Small intestine (tissue), 7 donors: ENCODE measurements around the gene C1orf232. TPM values are rescaled to one million over a fixed set of nuclear protein-coding genes. Genes with fewer than 3 reads are reported as not detected.

ENCODE experiments used
- DNase-seq, 2 donors: peaks; one replicate each; pipeline versions ENCODE4 v3.0.0 to v3.0.0-alpha.2; 2013
- FAIRE-seq: peaks from 2 replicates; lab custom pipeline; 2012; peaks lifted over from hg19 to GRCh38; lab: Jason Lieb, UNC
- H3K27ac ChIP-seq, 3 donors: one replicate each; pipeline ENCODE4 v1.5.1; 2013; ENCODE audit warnings: low read length in 2 of 3, mild to moderate bottlenecking in 2 of 3, control low read depth in 1 of 3, inconsistent platforms in 1 of 3, low read depth in 1 of 3, moderate library complexity in 1 of 3
- H3K27me3 ChIP-seq, 3 donors: one replicate each; pipeline ENCODE4 v1.6.1; 2013; ENCODE audit warnings: low read length in 3 of 3, inconsistent platforms in 1 of 3; ENCODE audit not compliant: control insufficient read depth in 3 of 3, insufficient read depth in 3 of 3
- H3K36me3 ChIP-seq, 3 donors: one replicate each; pipeline ENCODE4 v1.6.1; 2013; ENCODE audit warnings: low read length in 3 of 3, inconsistent platforms in 1 of 3, low read depth in 1 of 3, mild to moderate bottlenecking in 1 of 3, moderate library complexity in 1 of 3; ENCODE audit not compliant: control insufficient read depth in 3 of 3, insufficient read depth in 2 of 3
- H3K4me1 ChIP-seq, 3 donors: one replicate each; pipeline ENCODE4 v1.6.1; 2013; ENCODE audit warnings: low read length in 2 of 3, inconsistent platforms in 1 of 3, low read depth in 1 of 3, mild to moderate bottlenecking in 1 of 3, moderate library complexity in 1 of 3; ENCODE audit not compliant: control insufficient read depth in 3 of 3, insufficient read depth in 2 of 3
- H3K4me3 ChIP-seq, 3 donors: one replicate each; pipeline ENCODE4 v1.5.1; 2013; ENCODE audit warnings: low read length in 3 of 3, control low read depth in 1 of 3, inconsistent platforms in 1 of 3, low read depth in 1 of 3, mild to moderate bottlenecking in 1 of 3, moderate library complexity in 1 of 3
- H3K9me3 ChIP-seq, 2 donors: one replicate each; pipeline ENCODE4 v1.6.1; 2013; ENCODE audit warnings: low read depth in 1 of 2, low read length in 1 of 2; ENCODE audit not compliant: control insufficient read depth in 2 of 2, insufficient read depth in 1 of 2
- WGBS, 3 donors: extraction: QIAGEN DNeasy Blood & Tissue Kit; methylation state at CpG; one replicate each; pipeline ENCODE4 v1.1.7; 2013; 5-methylcytosine and 5-hydroxymethylcytosine counted together
- polyA plus RNA-seq, 4 donors: library from polyadenylated mRNA; stranded (reverse) in 3 of 4; unstranded in 1 of 4; fragments of 200-250 nt in 3 of 4; fragments of 120-200 nt in 1 of 4; gene quantifications; one replicate each; pipeline versions ENCODE4 v1.2.1 to v1.2.3, GENCODE V29; 2013
- donor health status: healthy with polysubstance abuse.
- donor health status: control.
- donor health status: control.
- donor health status: Bipolar disorder and iron deficiency.
- donor health status: healthy.

Gene C1orf232
- polyA plus RNA-seq, 4 donors = not detected

DNA sequence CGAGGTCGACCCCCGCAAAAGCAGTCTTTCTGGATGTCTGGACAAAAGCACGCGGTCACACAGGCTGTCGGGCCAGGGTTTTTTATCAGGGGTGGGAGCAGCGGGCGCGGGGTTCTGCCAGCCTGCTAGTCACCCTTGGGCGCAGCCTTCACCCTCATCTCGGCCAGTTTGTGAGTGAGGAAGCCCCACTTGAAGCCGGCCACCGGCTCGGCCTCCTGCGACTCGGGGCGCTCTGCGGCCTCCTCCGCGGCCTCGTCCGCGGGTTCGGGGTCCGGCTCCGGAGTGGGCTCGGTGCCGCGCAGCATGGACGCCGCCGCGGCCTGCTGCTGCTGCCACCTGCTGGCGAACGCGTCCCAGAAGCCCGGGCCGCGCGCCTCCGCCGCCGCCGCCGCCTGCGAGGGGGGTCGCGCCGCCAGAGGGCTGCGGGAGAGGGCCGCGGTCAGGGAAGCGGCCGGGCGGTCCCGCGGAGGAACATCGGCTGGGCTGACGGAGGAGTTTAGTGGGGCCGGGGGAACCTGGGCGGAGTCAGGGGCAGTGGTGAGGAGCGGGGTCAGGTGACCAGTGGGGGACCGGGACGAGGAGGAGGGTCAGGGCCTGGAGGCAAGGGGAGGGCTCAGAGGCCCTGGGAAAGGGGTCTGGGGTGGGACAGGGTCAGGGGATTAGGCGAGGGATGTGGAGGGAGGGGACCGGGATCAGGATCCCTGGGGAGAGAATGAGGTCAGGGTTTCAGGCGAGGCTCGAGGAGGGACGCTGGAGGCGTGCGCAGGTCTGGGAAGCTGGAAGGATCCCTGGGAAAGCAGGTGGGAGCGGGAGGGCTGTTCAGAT lies 4.5 kb downstream of the C1orf232 start:
- Histone ChIP-seq H3K9me3 (no peaks in the 10 kb centered on the region), H3K27ac (no peak overlapping the region), H3K4me3 (peak overlapping the region in 2 of 3 donors; percentile 28 to 51), H3K36me3 (no peaks in the 10 kb centered on the region), H3K27me3 (peaks cover 4 to 34% (median 8%) of the 10 kb centered on the region in 3 donors), H3K4me1 (peaks cover 0 to 27% (median 0%) of the 10 kb centered on the region in 3 donors)
- DNase-seq = peak; percentile 10 to 77
- WGBS, 3 donors = 3 to 9% (median 6%) methylated on average over 65 to 72 of the region's 72 CpGs
- FAIRE-seq = no peak

GRCh38 chr1:26163684-26164035 lies 5.1 kb downstream of the C1orf232 start:
- no peak for DNase-seq
- 23 to 47% (median 43%) methylated on average over 9 of the region's 9 CpGs for WGBS, 3 donors

GRCh38 chr1:26162220-26162709 lies 6.5 kb downstream of the C1orf232 start:
- peaks cover 0 to 20% (median 0%) of the 10 kb centered on the region in 3 donors for H3K4me1 ChIP-seq
- H3K36me3 ChIP-seq = no peaks in the 10 kb centered on the region
- FAIRE-seq (no peak), DNase-seq (no peak)
- H3K27me3 ChIP-seq = peaks cover 4 to 41% (median 8%) of the 10 kb centered on the region in 3 donors
- WGBS, 3 donors = 18 to 30% (median 24%) methylated on average over 21 of the region's 21 CpGs
- H3K4me3 ChIP-seq = peak overlapping the region in 2 of 3 donors; percentile 33 to 49
- H3K9me3 ChIP-seq = no peaks in the 10 kb centered on the region
- H3K27ac ChIP-seq = no peak overlapping the region

More at GRCh38 chr1:26163684-26164035, 5.1 kb downstream of the C1orf232 start:
- H3K4me1 ChIP-seq = peaks cover 0 to 21% (median 0%) of the 10 kb centered on the region in 3 donors
- no peaks in the 10 kb centered on the region for H3K9me3 ChIP-seq
- H3K36me3 ChIP-seq = no peaks in the 10 kb centered on the region
- FAIRE-seq = no peak
- peaks cover 4 to 34% (median 8%) of the 10 kb centered on the region in 3 donors for H3K27me3 ChIP-seq
- H3K27ac ChIP-seq = no peak overlapping the region
- H3K4me3 ChIP-seq = peak overlapping the region in 2 of 3 donors; percentile 28 to 51

DNA sequence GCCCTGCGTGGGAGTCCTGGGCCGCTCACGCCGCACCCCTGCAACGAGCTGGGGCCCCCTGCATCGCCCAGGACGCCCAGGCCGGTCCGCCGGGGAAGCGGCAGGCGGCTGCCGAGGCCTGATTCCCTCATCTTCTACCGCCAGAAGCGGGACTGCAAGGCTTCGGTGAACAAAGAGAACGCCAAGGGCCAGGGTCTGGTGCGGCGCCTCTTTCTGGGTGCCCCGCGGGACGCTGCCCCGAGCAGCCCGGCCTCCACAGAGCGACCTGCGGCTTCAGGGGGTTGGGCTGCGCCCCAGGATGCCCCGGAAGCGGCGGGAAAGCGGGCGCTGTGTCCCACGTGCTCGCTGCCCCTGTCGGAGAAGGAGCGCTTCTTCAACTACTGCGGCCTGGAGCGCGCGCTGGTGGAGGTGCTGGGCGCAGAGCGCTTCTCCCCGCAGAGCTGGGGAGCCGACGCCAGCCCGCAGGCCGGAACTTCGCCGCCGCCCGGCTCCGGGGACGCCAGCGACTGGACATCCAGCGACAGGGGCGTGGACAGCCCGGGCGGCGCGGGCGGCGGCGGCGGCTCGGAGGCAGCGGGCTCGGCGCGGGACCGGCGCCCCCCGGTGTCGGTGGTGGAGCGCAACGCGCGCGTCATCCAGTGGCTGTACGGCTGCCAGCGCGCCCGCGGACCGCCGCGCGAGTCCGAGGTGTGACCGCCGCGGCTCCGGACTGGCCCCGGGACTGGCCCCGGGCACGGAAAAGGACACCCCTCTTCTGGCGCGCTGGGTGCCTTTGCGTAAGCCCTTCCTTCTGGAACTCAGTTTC lies 7.1 kb downstream of the C1orf232 start:
- Histone ChIP-seq H3K4me1 (peaks cover 0 to 20% (median 0%) of the 10 kb centered on the region in 3 donors), H3K27me3 (peaks cover 4 to 43% (median 8%) of the 10 kb centered on the region in 3 donors), H3K9me3 (no peaks in the 10 kb centered on the region), H3K4me3 (peak overlapping the region; percentile 33 to 49 (median 40)), H3K27ac (no peak overlapping the region), H3K36me3 (no peaks in the 10 kb centered on the region)
- 1 to 3% (median 2%) methylated on average over 89 to 98 of the region's 98 CpGs for WGBS, 3 donors
- FAIRE-seq (no peak), DNase-seq (peak; percentile 23 to 81)

DNA sequence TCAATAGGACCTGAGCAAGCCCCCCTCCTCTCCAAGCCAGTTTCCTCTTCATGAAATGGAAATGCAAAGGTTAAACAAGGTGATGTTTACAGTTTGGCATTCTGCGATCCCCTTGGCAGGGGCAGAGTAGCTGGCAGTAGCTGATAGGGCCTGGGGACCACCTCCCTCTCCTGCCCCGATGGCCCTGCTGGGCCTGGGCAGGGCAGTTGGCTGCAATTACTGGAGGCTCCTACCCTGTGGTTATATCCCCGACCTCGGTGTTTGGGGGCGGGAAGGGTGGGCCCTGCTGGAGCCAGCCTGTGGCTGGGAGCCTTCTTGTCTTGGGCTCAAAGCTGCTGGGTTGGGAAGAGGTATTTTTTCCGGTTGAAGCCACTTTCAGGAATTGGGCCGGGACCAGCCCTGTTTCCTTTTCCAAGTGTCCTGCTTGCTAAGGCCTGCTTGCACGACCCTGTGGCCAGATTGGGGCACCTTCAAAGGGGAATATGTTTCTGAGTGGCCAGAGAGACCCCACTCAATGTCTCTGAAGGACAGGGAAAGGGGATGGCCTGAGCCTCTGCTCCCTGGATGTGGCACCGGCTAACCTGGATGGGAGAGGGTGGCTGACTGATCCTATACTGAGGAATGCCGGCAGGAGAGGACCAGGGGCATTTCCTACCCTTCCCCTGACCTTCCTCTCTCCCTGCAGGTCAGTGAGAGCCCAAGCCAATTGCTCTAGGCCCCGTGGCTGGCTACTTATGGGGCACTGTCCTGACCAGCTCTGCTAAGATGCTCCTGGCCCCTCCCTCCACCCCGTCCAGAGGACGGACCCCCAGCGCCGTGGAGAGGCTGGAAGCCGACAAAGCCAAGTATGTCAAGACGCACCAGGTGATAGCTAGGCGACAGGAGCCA lies 8.0 kb downstream of the C1orf232 start:
- no peak for DNase-seq
- Histone ChIP-seq H3K9me3 (no peaks in the 10 kb centered on the region), H3K4me1 (peaks cover 0 to 20% (median 0%) of the 10 kb centered on the region in 3 donors), H3K36me3 (no peaks in the 10 kb centered on the region), H3K27me3 (peaks cover 4 to 51% (median 10%) of the 10 kb centered on the region in 3 donors), H3K4me3 (peak overlapping the region in 2 of 3 donors; percentile 40 to 49), H3K27ac (no peak overlapping the region)
- no peak for FAIRE-seq
- 44 to 61% (median 56%) methylated on average over 18 of the region's 18 CpGs for WGBS, 3 donors

DNA sequence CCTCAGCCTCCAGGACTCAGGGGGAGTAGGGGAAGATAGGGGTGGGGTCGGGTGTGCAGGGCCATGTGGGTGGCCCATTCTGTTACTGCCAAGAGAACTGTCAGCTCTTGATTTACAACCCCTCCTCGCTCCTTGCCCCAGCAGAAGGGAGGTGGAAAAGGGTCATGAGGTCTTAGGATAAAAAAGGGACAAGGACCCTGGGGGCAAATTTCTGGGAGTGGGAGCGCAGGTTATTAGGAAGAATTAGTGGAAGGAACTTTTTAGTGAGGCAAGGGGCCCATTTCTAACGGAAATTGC lies 9.1 kb downstream of the C1orf232 start:
- 54 to 69% (median 64%) methylated on average over 4 of the region's 4 CpGs for WGBS, 3 donors
- FAIRE-seq = no peak
- H3K27me3 ChIP-seq = peaks cover 4 to 59% (median 14%) of the 10 kb centered on the region in 3 donors

DNA sequence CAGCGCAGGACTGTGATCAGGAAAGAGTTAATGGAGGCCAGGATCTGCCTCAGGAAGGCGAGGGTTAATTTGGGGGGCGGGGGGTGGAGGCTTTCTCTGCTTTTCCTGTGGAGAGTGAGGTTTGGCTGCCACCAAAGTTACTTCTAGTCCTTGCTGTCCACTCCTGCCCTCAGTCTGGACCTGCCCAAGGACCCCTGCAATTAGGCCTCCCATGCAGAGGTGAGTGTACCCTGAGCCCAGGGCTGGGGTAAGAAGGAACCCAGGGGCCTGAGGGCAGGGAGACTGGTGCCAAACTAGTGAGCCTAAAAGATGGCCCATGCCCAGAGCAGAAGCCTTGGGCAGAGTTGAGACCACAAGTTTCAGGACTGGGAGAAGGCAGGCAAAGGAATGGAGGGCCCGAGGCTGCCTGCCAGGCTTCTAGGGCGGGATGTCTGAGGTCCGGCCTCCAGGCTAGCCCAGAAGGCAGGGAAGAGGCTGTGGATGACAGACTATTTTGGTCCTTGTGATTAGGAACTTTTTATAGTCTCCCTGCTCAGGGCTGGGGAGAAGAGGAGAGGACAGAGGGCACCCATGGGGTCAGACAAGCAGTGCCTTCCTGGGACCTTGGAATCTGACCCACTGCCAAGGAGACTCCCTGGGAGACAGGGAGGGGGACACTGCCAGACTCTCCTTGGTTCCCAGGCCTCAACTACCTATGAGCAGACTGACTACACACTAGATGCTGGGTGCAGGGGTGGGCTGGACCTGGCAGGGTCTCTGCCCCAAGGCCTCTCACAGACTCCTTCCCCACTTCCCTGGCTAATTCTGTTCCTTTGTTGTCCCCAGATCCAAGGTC lies 9.6 kb downstream of the C1orf232 start, which contains the start of gene FAM110D:
Gene FAM110D, plus strand, starts transcription at position 172 of the 835 bp plus-strand sequence. CDS start 2,213 bp downstream, outside the sequence.
- Histone ChIP-seq H3K9me3 (no peaks in the 10 kb centered on the region), H3K27ac (no peak within 1 kb of the TSS), H3K27me3 (peaks cover 4 to 59% (median 14%) of the 10 kb centered on the region in 3 donors), H3K4me3 (peak within 1 kb of the TSS in 1 of 3 donors; percentile 10), H3K36me3 (no peaks in the 10 kb centered on the region), H3K4me1 (peaks cover 0 to 16% (median 0%) of the 10 kb centered on the region in 3 donors)
- FAIRE-seq (no peak), DNase-seq (no peak)
- 59 to 73% (median 68%) methylated on average over 6 of the region's 6 CpGs for WGBS, 3 donors

More for the DNA sequence above, 9.1 kb downstream of the C1orf232 start:
- Histone ChIP-seq H3K27ac (no peak overlapping the region), H3K4me3 (peak overlapping the region in 1 of 3 donors; percentile 10), H3K4me1 (peaks cover 0 to 20% (median 0%) of the 10 kb centered on the region in 3 donors), H3K9me3 (no peaks in the 10 kb centered on the region), H3K36me3 (no peaks in the 10 kb centered on the region)
- DNase-seq = no peak
